DMS53 treated with DMSO at 0.1 percent for 48 hours (cell line): Measurements from ENCODE around the gene CACNA1E.
A peak's percentile ranks its signal among the peaks of the same experiment; 100 is the strongest.

Source experiments
- DNase-seq: peaks from one replicate; lab custom pipeline; 2025; ENCODE audit not compliant: unreplicated experiment; lab: John Stamatoyannopoulos, UW

Gene CACNA1E

GRCh38 chr1:181483285-181484195 lies at the start of gene CACNA1E:
Gene CACNA1E, plus strand, starts transcription at chr1:181483517. Its CDS starts 228 bp downstream, at chr1:181483745.
- DNase-seq = peak; percentile 39

- no peak for DNase-seq
These were observed 49.4 kb upstream of the CACNA1E start for GRCh38 chr1:181433931-181434330.

- DNase-seq = no peak
These were observed 45.3 kb upstream of the CACNA1E start for GRCh38 chr1:181438013-181438412.

GRCh38 chr1:181440510-181440909 lies 42.8 kb upstream of the CACNA1E start:
- no peak for DNase-seq

DNA sequence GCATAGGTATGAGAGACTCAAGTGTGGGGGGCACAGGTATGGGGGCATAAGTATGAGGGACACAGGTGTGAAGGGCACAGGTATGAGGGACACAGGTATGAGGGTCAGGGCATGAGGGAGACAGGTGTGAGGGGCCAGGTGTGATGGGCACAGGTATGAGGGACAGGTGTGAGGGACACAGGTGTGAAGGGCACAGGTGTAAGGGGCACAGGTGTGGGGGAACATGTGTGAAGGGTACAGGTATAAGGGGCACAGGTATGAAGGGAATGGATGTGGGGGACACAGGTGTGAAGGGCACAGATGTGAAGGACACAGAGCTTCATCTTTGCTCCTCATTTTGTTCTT lies 41.2 kb upstream of the CACNA1E start:
- no peak for DNase-seq

GRCh38 chr1:181443231-181443853 lies 40.0 kb upstream of the CACNA1E start:
- no peak for DNase-seq

DNA sequence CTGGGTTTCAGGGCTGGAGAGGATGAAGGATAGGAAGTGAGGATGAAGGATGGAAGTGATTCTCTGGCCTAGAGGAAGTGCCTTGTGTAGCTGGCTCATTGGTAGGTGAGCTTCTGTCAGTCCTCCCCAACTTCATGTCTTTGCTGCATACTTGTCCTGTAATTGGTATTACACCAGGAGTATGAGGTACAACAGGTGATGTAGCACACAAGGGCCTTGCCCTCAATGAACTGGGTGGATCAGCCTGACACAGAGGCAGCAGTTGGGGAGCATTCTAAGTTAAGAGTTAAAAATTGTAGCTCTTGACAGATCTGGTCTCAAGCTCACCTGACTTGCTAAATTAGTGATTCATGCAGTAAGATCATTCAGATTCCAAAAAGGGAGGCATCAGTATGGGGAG lies 37.9 kb upstream of the CACNA1E start:
- DNase-seq = no peak

GRCh38 chr1:181448461-181448860 lies 34.9 kb upstream of the CACNA1E start:
- no peak for DNase-seq

DNA sequence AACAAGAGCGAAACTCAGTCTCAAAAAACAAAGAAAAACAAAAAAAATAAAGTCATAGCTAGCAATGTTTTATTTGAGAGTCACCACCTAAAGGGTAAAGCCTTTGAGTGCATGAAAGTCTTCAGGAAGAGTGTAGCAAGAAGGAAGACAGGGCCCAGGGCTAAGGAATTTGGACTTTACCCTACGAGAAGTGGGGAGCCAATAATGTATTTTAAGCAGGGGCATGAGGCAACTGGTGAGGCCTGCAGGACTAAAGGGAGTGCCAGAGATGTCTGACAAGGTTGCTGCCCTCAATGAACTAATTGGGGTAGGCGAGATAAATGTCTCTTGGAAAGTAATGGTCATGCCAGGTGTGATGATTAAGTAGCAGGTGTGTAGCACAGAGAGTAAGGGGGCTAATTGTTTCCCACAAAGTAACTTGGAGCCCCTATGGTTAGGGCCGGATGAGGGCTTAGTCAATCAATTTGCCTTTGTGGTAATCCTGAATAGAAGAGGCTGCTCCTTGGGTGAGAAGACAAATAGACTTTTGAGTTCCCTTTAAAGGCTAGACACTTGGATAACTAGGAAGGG lies 31.6 kb upstream of the CACNA1E start:
- no peak for DNase-seq

DNA sequence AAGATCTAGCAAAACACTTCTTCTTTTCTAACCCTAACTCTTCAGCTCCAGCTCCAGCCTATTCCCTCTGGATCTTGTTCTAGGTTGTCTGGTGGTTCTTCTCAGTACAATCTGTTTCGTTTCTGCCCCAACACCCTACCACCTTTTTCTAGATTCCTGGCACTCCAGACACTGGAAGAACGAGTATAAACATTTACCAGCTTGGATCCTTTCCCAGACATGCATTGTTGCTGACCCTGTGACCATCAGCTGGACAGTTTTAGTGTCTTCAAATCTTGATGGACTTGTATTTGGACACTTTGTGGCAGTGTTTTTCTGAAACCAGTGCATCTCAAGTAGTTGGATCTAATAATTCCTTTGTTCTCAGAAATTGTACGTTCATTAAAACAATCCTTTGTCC lies 30.6 kb upstream of the CACNA1E start:
- no peak for DNase-seq

GRCh38 chr1:181453541-181454201 lies 29.6 kb upstream of the CACNA1E start:
- DNase-seq = no peak

- no peak for DNase-seq
These were observed 26.8 kb upstream of the CACNA1E start for GRCh38 chr1:181456551-181456950.

GRCh38 chr1:181458419-181458818 lies 24.9 kb upstream of the CACNA1E start:
- no peak for DNase-seq

DNA sequence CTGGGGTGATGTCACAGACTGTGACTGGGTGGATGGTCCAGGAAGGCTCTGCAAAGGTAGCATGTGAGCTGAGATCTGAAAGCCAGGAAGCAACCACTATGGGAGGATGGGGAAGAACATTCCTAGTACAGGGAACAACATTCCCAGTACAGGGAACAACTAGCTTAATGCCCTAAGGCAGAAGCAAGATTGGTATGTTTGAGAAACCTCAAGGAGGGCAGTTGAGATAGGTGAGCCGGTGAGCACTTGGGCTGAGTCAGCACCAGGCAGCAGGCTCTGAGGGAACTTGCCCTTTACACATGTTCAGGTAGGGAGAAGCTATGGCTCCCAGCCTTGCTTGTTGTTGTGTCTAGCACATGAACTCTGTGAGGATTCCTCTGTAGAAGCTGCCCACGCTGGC lies 24.2 kb upstream of the CACNA1E start:
- DNase-seq = no peak

DNA sequence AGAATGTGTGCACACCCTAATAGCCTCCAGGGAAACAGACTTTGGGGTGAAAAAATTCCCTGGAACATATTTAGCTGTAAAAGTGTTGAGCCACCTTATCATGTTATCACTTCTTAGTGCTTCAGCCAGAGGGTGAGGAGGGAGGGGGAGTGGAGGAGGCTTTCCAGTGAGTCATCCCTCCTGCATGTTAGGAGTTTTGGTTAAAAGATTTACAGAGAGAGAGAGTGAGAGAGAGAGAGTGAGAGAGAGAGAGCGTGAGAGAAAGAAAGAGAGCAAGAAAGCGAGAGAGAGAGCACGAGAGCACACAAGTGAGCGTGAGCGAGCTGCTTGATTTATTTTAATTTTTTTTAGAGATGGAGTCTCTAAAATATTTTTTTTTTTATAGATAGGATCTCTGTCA lies 13.5 kb upstream of the CACNA1E start:
- no peak for DNase-seq

GRCh38 chr1:181475580-181475979 lies 7.7 kb upstream of the CACNA1E start:
- no peak for DNase-seq

DNA sequence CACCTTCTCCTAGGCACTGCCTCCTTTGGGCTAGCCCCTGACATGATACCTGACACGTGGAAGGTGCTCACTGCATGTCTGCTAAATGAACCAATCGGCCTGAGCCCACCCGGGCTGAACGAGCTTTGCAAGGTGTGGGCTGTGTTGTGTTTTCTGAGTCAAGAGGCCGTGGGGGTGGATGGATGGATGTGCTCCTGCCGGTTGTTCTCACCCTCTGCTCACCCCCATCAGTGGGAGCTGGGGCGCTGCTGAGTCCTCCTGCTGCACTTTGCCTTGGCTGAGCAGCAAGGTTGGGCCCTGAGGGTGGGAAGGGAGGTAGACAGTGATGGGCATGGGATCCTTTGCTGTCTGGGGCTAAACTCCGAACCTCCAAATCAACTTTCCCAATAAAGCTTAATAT lies 6.7 kb upstream of the CACNA1E start:
- no peak for DNase-seq

DNA sequence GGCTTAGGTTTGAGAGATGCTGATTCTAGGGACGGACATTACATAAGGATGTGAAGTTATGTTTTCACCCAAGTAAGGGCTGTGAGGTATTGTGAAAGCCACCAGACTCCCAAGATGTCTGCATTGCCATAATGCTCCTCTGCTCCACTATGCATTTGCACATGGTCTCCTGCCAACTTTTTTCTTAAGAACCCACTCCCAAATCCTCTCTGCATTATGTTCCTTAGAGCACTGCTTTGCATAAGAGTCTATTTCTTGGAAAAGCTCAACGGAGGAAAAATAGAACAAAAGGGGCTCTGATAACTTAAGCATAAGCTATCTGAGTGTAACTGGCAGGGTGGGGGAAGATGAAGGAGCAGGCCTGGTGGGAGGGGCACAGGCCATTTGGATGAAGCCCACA lies 5.0 kb upstream of the CACNA1E start:
- DNase-seq = no peak

- peak; percentile 73 for DNase-seq
These were observed 4.1 kb upstream of the CACNA1E start for GRCh38 chr1:181479137-181479745.

DNA sequence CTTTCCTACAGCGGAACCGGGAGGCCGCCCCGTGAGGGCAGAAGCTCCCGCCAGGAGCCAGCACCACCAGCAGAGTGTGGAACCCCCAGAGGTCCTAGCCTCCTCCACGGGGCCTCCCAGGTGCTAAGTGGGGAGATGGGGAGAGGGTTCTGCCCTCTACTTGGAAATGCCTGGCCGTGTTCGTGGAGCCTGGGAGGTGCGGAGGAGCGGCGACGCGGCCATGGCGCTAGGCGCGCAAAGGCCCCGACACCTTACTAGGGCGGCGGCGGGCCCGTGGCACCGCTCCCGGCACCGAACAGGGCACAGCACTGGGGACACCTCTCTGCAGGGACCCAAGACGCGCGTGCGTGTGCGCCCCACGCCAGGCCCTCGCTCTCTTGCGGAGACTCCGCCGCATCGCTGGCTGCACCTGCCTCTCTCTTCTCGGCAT lies 1.3 kb upstream of the CACNA1E start:
- DNase-seq = no peak
